ENCODE results near the gene FOXP2. TPM values are rescaled to one million over a fixed set of nuclear protein-coding genes. Genes with fewer than 3 reads are reported as not detected.

The FOXP2 gene
- total and polyA plus RNA-seq, 10 of the 15 experiments (the other 5 are each of a cell fraction or from before 2014, with no cell fraction given): 0.99 to 2.5 (median 1.8) TPM

- no peak for TF ChIP-seq WRNIP1 (IDR thresholded peaks at IDR 0.05; ENCODE audit: borderline replicate concordance, low read depth, low read length)
These were observed 289.1 kb downstream of the FOXP2 start (continued) for GRCh38 chr7:114703677-114704076.

- H3K27ac ChIP-seq (ENCODE audit: control insufficient read depth, insufficient read depth): no peak overlapping the region
- no peaks in the 10 kb centered on the region for H3K4me1 ChIP-seq (ENCODE audit: control insufficient read depth, insufficient read depth, low read length)
- no peak overlapping the region for H2AFZ ChIP-seq (ENCODE audit: control insufficient read depth, low read depth, low read length)
- no peaks in the 10 kb centered on the region for H4K20me1 ChIP-seq (ENCODE audit: control insufficient read depth, insufficient read depth)
- no peaks in the 10 kb centered on the region for H3K27me3 ChIP-seq (replicated peaks in 1 of 2; ENCODE audit: control insufficient read depth in 2 of 2, insufficient read depth in 2 of 2, low read length in 1 of 2)
- RAD21 ChIA-PET (ENCODE audit: unreplicated experiment): no interaction called here
- FAIRE-seq (no peak), ATAC-seq (no peak), DNase-seq (ENCODE audit: low read depth, low spot score) (no peak)
- BruUV-seq (replicated peaks): no TSS peak
- H3K79me2 ChIP-seq (ENCODE audit: control insufficient read depth, insufficient read depth, low read length): no peaks in the 10 kb centered on the region
- POLR2A ChIA-PET: interaction anchor here (0.6 kb wide), 1 partner anchor 843 kb away, joined by 3 read pairs; no protein-coding TSS in a partner anchor
- H3K9ac ChIP-seq (ENCODE audit: control insufficient read depth, insufficient read depth, low read length): no peak overlapping the region
- 66% methylated on average over 6 of the region's 6 CpGs for WGBS (ENCODE audit: insufficient coverage, insufficient replicate concordance, low lambda C conversion rate, missing lambda C conversion rate)
- no peaks in the 10 kb centered on the region for H3K36me3 ChIP-seq (ENCODE audit: control insufficient read depth in 2 of 2, insufficient read depth in 2 of 2, low read length in 1 of 2)
- SMC1A ChIA-PET (ENCODE audit: uncharacterized antibody, unreplicated experiment): no interaction called here
- intact Hi-C loops (cut with micrococcal nuclease; ENCODE audit: unreplicated experiment) (no loop called here), in situ Hi-C loops (cut with MboI) (no loop called here)
- TF ChIP-seq USF1 (IDR thresholded peaks at IDR 0.05; ENCODE audit: borderline replicate concordance, extremely low read length, insufficient read depth, low read depth, low read length) (no peak), ZBTB40 (IDR thresholded peaks at IDR 0.05; ENCODE audit: borderline replicate concordance) (no peak), NFYB (IDR thresholded peaks at IDR 0.05; ENCODE audit: insufficient read depth, low read depth, low read length) (no peak), BCL3 (IDR thresholded peaks at IDR 0.05; ENCODE audit: borderline replicate concordance, insufficient read depth, low read depth, low read length, poor library complexity, severe bottlenecking) (no peak), EZH2 (IDR thresholded peaks at IDR 0.05; ENCODE audit: borderline replicate concordance, control insufficient read depth, low read depth, low read length) (no peak), GATAD2B (conservative IDR thresholded peaks at IDR 0.05; ENCODE audit: low read depth) (no peak), FOXK2 (IDR thresholded peaks at IDR 0.05) (no peak), USF2 (IDR thresholded peaks at IDR 0.05; ENCODE audit: borderline replicate concordance, low read depth, low read length) (no peak), ZNF217 (IDR thresholded peaks at IDR 0.05) (no peak)
- no peak overlapping the region for H3K4me3 ChIP-seq
- no peaks in the 10 kb centered on the region for H3K9me3 ChIP-seq (replicated peaks; ENCODE audit: control insufficient read depth, insufficient read depth, low read length)
- CTCF ChIA-PET: interaction anchor here (0.6 kb wide), 1 partner anchor 46 kb away, joined by 4 read pairs; no protein-coding TSS in a partner anchor
- no peak overlapping the region for H3K4me2 ChIP-seq (ENCODE audit: control insufficient read depth, insufficient read depth)
These were observed 294.0 kb downstream of the FOXP2 start for GRCh38 chr7:114708646-114709045.

Measured in GM12878 (cell line).